A673 (cell line): Measurements from ENCODE around the gene GRIA1. TPM values are rescaled to one million over a fixed set of nuclear protein-coding genes. Genes with fewer than 3 reads are reported as not detected.

ENCODE experiments used
- BruUV-seq: library from RNA; stranded (reverse); fragments of 400-500 nt; replicated peaks from 2 replicates; lab custom pipeline; 2021; lab: Mats Ljungman, UMichigan
- CTCF ChIA-PET: fragments of 300-600 bp; sonication (Branson Sonifier 250); formaldehyde crosslinking; loops from one replicate; lab custom pipeline; 2022; ENCODE audit warnings: antibody characterized with exemption; lab: Charles Lee
- POLR2A ChIA-PET: fragments of 300-600 bp; sonication (Branson Sonifier 250); formaldehyde crosslinking; loops from one replicate; lab custom pipeline; 2022; ENCODE audit warnings: antibody characterized with exemption; ENCODE audit not compliant: low non-redundant PET; lab: Charles Lee
- DNase-seq: peaks from one replicate; pipeline ENCODE4 v3.0.0-alpha.2; 2015; ENCODE audit warnings: low spot score
- H3K27ac ChIP-seq: fragments of 200-600 bp; sonication (generic); 2 replicates; pipeline ENCODE4 v1.5.1; 2016; ENCODE audit warnings: mixed run types, low read depth, mild to moderate bottlenecking, mixed read lengths, antibody characterized with exemption, low read length; ENCODE audit not compliant: poor library complexity, severe bottlenecking
- H3K27me3 ChIP-seq: fragments of 200-600 bp; sonication (generic); replicated peaks from 2 replicates; pipeline ENCODE4 v1.6.1; 2017; ENCODE audit warnings: mixed run types, low read depth, mild to moderate bottlenecking, mixed read lengths, antibody characterized with exemption, low read length; ENCODE audit not compliant: insufficient read depth, poor library complexity
- H3K36me3 ChIP-seq: fragments of 200-600 bp; sonication (generic); 2 replicates; pipeline ENCODE4 v1.6.1; 2016; ENCODE audit warnings: mixed run types, mild to moderate bottlenecking, mixed read lengths, antibody characterized with exemption, low read length; ENCODE audit not compliant: insufficient read depth, poor library complexity, severe bottlenecking
- H3K4me1 ChIP-seq: fragments of 200-600 bp; sonication (generic); 2 replicates; pipeline ENCODE4 v1.6.1; 2017; ENCODE audit warnings: mixed run types, mild to moderate bottlenecking, mixed read lengths, antibody characterized with exemption, low read length; ENCODE audit not compliant: insufficient read depth, poor library complexity, severe bottlenecking
- H3K4me3 ChIP-seq: fragments of 200-600 bp; sonication (generic); 2 replicates; pipeline ENCODE4 v1.5.1; 2016; ENCODE audit warnings: low read depth, mixed run types, mild to moderate bottlenecking, mixed read lengths, low read length; ENCODE audit not compliant: poor library complexity, severe bottlenecking
- H3K9me3 ChIP-seq: fragments of 200-600 bp; sonication (generic); 2 replicates; pipeline ENCODE4 v1.6.1; 2016; ENCODE audit warnings: mixed run types, low read depth, mild to moderate bottlenecking, mixed read lengths, antibody characterized with exemption, low read length; ENCODE audit not compliant: poor library complexity, severe bottlenecking
- EZH2 ChIP-seq: fragments of 200-600 bp; sonication (generic); IDR thresholded peaks from 2 replicates; pipeline ENCODE4 v1.6.1; 2017; ENCODE audit warnings: borderline replicate concordance, low read depth, mild to moderate bottlenecking, mixed read lengths, antibody characterized with exemption, low read length; ENCODE audit not compliant: poor library complexity, severe bottlenecking
- intact Hi-C: fragments of 100-400 bp; cut with micrococcal nuclease; formaldehyde crosslinking; loops from one replicate; pipeline ENCODE4 v1.10.0; 2022; ENCODE audit not compliant: unreplicated experiment
- total RNA-seq: library from RNA; stranded (reverse); gene quantifications from 2 replicates; pipeline ENCODE4 v1.2.3, GENCODE V29; 2021
- TF ChIP-seq, protein P1 (sequence below): fragments of 300-800, 200-600 bp; sonication (generic); conservative IDR thresholded peaks from 2 replicates; pipeline ENCODE4 v1.5.1; 2017; ENCODE audit warnings: low read depth, mild to moderate bottlenecking, antibody characterized with exemption, low read length, moderate library complexity, mixed read lengths

The GRIA1 gene
- total RNA-seq, 1 experiment from 2014 or later: 0.69 TPM

- no peak for DNase-seq
- no TSS peak for BruUV-seq
- ChIA-PET POLR2A (no interaction called here), CTCF (no interaction called here)
- Histone ChIP-seq H3K27me3 (peaks cover 3% of the 10 kb centered on the region), H3K4me1 (no peaks in the 10 kb centered on the region), H3K9me3 (no peaks in the 10 kb centered on the region), H3K4me3 (no peak overlapping the region), H3K27ac (no peak overlapping the region), H3K36me3 (no peaks in the 10 kb centered on the region)
- intact Hi-C loops: no loop called here
- TF ChIP-seq EZH2: no peak
Observed at GRCh38 chr5:153713943-153714342, 223.5 kb downstream of the GRIA1 start.

- intact Hi-C loops: no loop called here
- ChIA-PET CTCF (no interaction called here), POLR2A (no interaction called here)
- H3K4me1 ChIP-seq: no peaks in the 10 kb centered on the region
- no peak overlapping the region for H3K27ac ChIP-seq
- no TSS peak for BruUV-seq
- DNase-seq: no peak
- H3K4me3 ChIP-seq: no peak overlapping the region
- H3K9me3 ChIP-seq: no peaks in the 10 kb centered on the region
- no peaks in the 10 kb centered on the region for H3K36me3 ChIP-seq
- TF ChIP-seq, protein P1, sequence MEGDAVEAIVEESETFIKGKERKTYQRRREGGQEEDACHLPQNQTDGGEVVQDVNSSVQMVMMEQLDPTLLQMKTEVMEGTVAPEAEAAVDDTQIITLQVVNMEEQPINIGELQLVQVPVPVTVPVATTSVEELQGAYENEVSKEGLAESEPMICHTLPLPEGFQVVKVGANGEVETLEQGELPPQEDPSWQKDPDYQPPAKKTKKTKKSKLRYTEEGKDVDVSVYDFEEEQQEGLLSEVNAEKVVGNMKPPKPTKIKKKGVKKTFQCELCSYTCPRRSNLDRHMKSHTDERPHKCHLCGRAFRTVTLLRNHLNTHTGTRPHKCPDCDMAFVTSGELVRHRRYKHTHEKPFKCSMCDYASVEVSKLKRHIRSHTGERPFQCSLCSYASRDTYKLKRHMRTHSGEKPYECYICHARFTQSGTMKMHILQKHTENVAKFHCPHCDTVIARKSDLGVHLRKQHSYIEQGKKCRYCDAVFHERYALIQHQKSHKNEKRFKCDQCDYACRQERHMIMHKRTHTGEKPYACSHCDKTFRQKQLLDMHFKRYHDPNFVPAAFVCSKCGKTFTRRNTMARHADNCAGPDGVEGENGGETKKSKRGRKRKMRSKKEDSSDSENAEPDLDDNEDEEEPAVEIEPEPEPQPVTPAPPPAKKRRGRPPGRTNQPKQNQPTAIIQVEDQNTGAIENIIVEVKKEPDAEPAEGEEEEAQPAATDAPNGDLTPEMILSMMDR: no peak
- TF ChIP-seq EZH2: no peak
- H3K27me3 ChIP-seq: peaks cover 3% of the 10 kb centered on the region
Observed at GRCh38 chr5:153714798-153715197, 224.3 kb downstream of the GRIA1 start.

GRCh38 chr5:153717287-153717686, 226.8 kb downstream of the GRIA1 start:
- no peak for DNase-seq
- BruUV-seq: no TSS peak
- no peaks in the 10 kb centered on the region for H3K9me3 ChIP-seq
- TF ChIP-seq, protein P1: no peak
- no peak for TF ChIP-seq EZH2
- H3K27ac ChIP-seq: no peak overlapping the region
- H3K4me1 ChIP-seq: no peaks in the 10 kb centered on the region
- ChIA-PET POLR2A (no interaction called here), CTCF (no interaction called here)
- intact Hi-C loops: no loop called here
- no peak overlapping the region for H3K4me3 ChIP-seq
- H3K27me3 ChIP-seq: peaks cover 3% of the 10 kb centered on the region
- H3K36me3 ChIP-seq: no peaks in the 10 kb centered on the region

DNA sequence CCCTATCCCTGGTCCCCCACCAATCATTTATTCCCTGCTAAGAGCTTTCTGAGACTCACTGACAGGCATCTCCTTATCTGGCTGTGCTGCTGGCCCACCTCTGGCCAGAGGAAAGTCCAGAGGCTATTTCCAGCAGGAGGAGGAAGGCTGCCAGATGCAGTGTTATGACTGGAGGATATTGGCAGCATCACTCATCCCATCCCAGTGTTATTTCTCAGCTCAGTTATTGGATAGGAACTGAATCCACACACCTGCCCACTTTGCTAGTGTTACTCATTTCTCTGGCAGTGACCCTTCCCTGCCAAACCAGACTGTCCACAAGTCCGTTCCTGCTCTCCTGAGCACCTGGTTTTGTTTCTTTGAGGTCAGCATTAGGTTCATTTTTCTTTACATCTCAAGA, 228.2 kb downstream of the GRIA1 start:
- Histone ChIP-seq H3K4me1 (no peaks in the 10 kb centered on the region), H3K9me3 (no peaks in the 10 kb centered on the region), H3K4me3 (no peak overlapping the region), H3K27me3 (peaks cover 3% of the 10 kb centered on the region), H3K36me3 (no peaks in the 10 kb centered on the region), H3K27ac (no peak overlapping the region)
- ChIA-PET CTCF (interaction anchor here (0.6 kb wide), 1 partner anchor 759 kb away, joined by 3 read pairs; the partner anchor contains the start of gene HAND1), POLR2A (interaction anchor here (0.6 kb wide), 1 partner anchor 139 kb away, joined by 3 read pairs; no protein-coding TSS in a partner anchor)
- no TSS peak for BruUV-seq
- intact Hi-C loops: no loop called here
- DNase-seq: no peak
- no peak for TF ChIP-seq EZH2
- TF ChIP-seq, protein P1: no peak
